GM19023 (cell line): Measurements from ENCODE around the gene GALNT10.

ENCODE experiments used
- ATAC-seq: cut with Tn5 transposase; IDR thresholded peaks from one replicate; pipeline ENCODE4 v1.9.1; 2021; ENCODE audit warnings: mild to moderate bottlenecking, moderate library complexity; ENCODE audit not compliant: unreplicated experiment

GALNT10 gene

GRCh38 chr5:154202379-154203260 is 12.1 kb downstream of the GALNT10 start:
- peak; percentile 95 for ATAC-seq

GRCh38 chr5:154203798-154204578 is 13.5 kb downstream of the GALNT10 start:
- ATAC-seq, result no peak

- ATAC-seq, result no peak
These were observed 15.0 kb downstream of the GALNT10 start for GRCh38 chr5:154205441-154206117.

GRCh38 chr5:154206311-154206710 is 15.8 kb downstream of the GALNT10 start:
- no peak for ATAC-seq

GRCh38 chr5:154207204-154207603 is 16.7 kb downstream of the GALNT10 start:
- no peak for ATAC-seq

GRCh38 chr5:154209591-154210081 is 19.1 kb downstream of the GALNT10 start:
- ATAC-seq, result no peak

GRCh38 chr5:154210163-154210562 is 19.6 kb downstream of the GALNT10 start:
- ATAC-seq, result no peak

GRCh38 chr5:154211641-154212390 is 21.3 kb downstream of the GALNT10 start:
- ATAC-seq, result no peak

GRCh38 chr5:154213592-154213991 is 23.1 kb downstream of the GALNT10 start:
- ATAC-seq, result no peak

- peak; percentile 73 for ATAC-seq
These were observed 24.0 kb downstream of the GALNT10 start for GRCh38 chr5:154214371-154215106.

- ATAC-seq, result no peak
These were observed 25.2 kb downstream of the GALNT10 start for GRCh38 chr5:154215571-154216325.

GRCh38 chr5:154217462-154217861 is 26.9 kb downstream of the GALNT10 start:
- ATAC-seq, result no peak

GRCh38 chr5:154218786-154219185 is 28.3 kb downstream of the GALNT10 start:
- no peak for ATAC-seq

- ATAC-seq, result no peak
These were observed 30.1 kb downstream of the GALNT10 start for GRCh38 chr5:154220625-154221024.

GRCh38 chr5:154221371-154221896 is 30.9 kb downstream of the GALNT10 start:
- peak; percentile 55 for ATAC-seq

- no peak for ATAC-seq
These were observed 31.9 kb downstream of the GALNT10 start for GRCh38 chr5:154222414-154222813.

- no peak for ATAC-seq
These were observed 32.8 kb downstream of the GALNT10 start for GRCh38 chr5:154223320-154223719.

- no peak for ATAC-seq
These were observed 36.6 kb downstream of the GALNT10 start for GRCh38 chr5:154227090-154227489.

GRCh38 chr5:154228696-154229095 is 38.2 kb downstream of the GALNT10 start:
- peak; percentile 88 for ATAC-seq
